B cell (primary cell): ENCODE data around the gene FZR1. TPM values are rescaled to one million over a fixed set of nuclear protein-coding genes. Genes with fewer than 3 reads are reported as not detected.

ENCODE experiments used
- ATAC-seq: fragments of 200-7000 bp; cut with Tn5 transposase; one replicate; pipeline ENCODE4 v1.10.0; 2021; ENCODE audit warnings: low read depth, mild to moderate bottlenecking, moderate number of reproducible peaks, moderate library complexity
- CTCF ChIA-PET: fragments of 350-600 bp; sonication (Branson Sonifier 250); formaldehyde crosslinking; loops from one replicate; lab custom pipeline; 2021; ENCODE audit warnings: antibody characterized with exemption, inconsistent platforms; lab: Charles Lee
- POLR2A ChIA-PET: fragments of 350-600 bp; sonication (Branson Sonifier 250); formaldehyde crosslinking; loops from one replicate; lab custom pipeline; 2021; ENCODE audit warnings: antibody characterized with exemption; lab: Charles Lee
- DNase-seq: peaks from one replicate; pipeline ENCODE4 v3.0.0; 2013
- H2AFZ ChIP-seq: 2 replicates; pipeline ENCODE4 v1.6.1; 2012; ENCODE audit warnings: mild to moderate bottlenecking, low read depth, low read length; ENCODE audit not compliant: insufficient read depth, poor library complexity, severe bottlenecking
- H3K27ac ChIP-seq, 2 donors: 1 replicate in 1 of 2; 2 replicates in 1 of 2; pipeline ENCODE4 v1.5.1; 2012 to 2013; ENCODE audit warnings: low read length in 2 of 2, mild to moderate bottlenecking in 2 of 2, moderate library complexity in 1 of 2
- H3K27me3 ChIP-seq, 4 experiments: fragments of 200-600 bp in 1 of 4; sonication (generic) in 1 of 4; replicated peaks in 1 of 4; 1 replicate in 2 of 4; 2 replicates in 2 of 4; pipeline versions ENCODE4 v1.6.1 to v1.7.0; 2013 to 2016; ENCODE audit warnings: low read length in 3 of 4, mild to moderate bottlenecking in 2 of 4, mixed read lengths in 1 of 4, moderate library complexity in 1 of 4; ENCODE audit not compliant: insufficient read depth in 4 of 4, control insufficient read depth in 3 of 4; ENCODE audit errors: control extremely low read depth in 1 of 4
- H3K36me3 ChIP-seq, 2 experiments: replicated peaks in 1 of 2; 1 replicate in 1 of 2; 2 replicates in 1 of 2; pipeline versions ENCODE4 v1.6.1 to v1.7.1; 2013; ENCODE audit warnings: low read length in 1 of 2; ENCODE audit not compliant: insufficient read depth in 2 of 2, control insufficient read depth in 1 of 2; ENCODE audit errors: control extremely low read depth in 1 of 2, extremely low read depth in 1 of 2
- H3K4me1 ChIP-seq, 2 donors: fragments of 200-600 bp in 1 of 2; sonication (generic) in 1 of 2; 1 replicate in 1 of 2; 2 replicates in 1 of 2; pipeline versions ENCODE4 v1.5.1 to v1.6.1; 2013 to 2017; ENCODE audit warnings: low read length in 2 of 2; ENCODE audit not compliant: control insufficient read depth in 2 of 2, insufficient read depth in 2 of 2
- H3K4me2 ChIP-seq: replicated peaks from 2 replicates; pipeline ENCODE3; 2012; ENCODE audit warnings: mild to moderate bottlenecking, low read depth, low read length; ENCODE audit not compliant: poor library complexity, severe bottlenecking
- H3K4me3 ChIP-seq, 5 experiments: fragments of 200-600 bp in 1 of 5; sonication (generic) in 1 of 5; 1 replicate in 3 of 5; 2 replicates in 2 of 5; pipeline versions ENCODE4 v1.5.1 to v1.7.0; 2011 to 2016; ENCODE audit warnings: low read length in 4 of 5, mild to moderate bottlenecking in 4 of 5, low read depth in 2 of 5, control low read depth in 1 of 5, moderate library complexity in 1 of 5; ENCODE audit not compliant: insufficient read depth in 1 of 5; ENCODE audit errors: control extremely low read depth in 1 of 5, extremely low read depth in 1 of 5
- H3K79me2 ChIP-seq: fragments of 200-600 bp; sonication (generic); one replicate; pipeline ENCODE4 v1.6.0; 2016; ENCODE audit warnings: low read length; ENCODE audit not compliant: control insufficient read depth, insufficient read depth
- H3K9ac ChIP-seq: fragments of 200-600 bp; sonication (generic); 2 replicates; pipeline ENCODE4 v1.6.1; 2017; ENCODE audit warnings: mild to moderate bottlenecking, low read length, moderate library complexity
- H3K9me3 ChIP-seq, 3 donors: one replicate each; pipeline versions ENCODE4 v1.6.1 to v1.7.1; 2013; ENCODE audit warnings: low read length in 2 of 3; ENCODE audit not compliant: control insufficient read depth in 2 of 3, insufficient read depth in 1 of 3; ENCODE audit errors: control extremely low read depth in 1 of 3
- H4K20me1 ChIP-seq: 2 replicates; pipeline ENCODE4 v1.6.0; 2012; ENCODE audit warnings: mild to moderate bottlenecking, low read length; ENCODE audit not compliant: insufficient read depth, control insufficient read depth, poor library complexity, severe bottlenecking
- H3K27ac Mint-ChIP-seq: one replicate; pipeline ENCODE4 v1.8.0; 2021; ENCODE audit warnings: mixed read lengths
- H3K27me3 Mint-ChIP-seq: one replicate; pipeline ENCODE4 v1.8.0; 2021; ENCODE audit warnings: mixed read lengths
- H3K4me1 Mint-ChIP-seq: one replicate; pipeline ENCODE4 v1.8.0; 2021; ENCODE audit warnings: mixed read lengths
- H3K4me3 Mint-ChIP-seq: one replicate; pipeline ENCODE4 v1.8.0; 2021; ENCODE audit warnings: mixed read lengths
- H3K9me3 Mint-ChIP-seq: one replicate; pipeline ENCODE4 v1.8.0; 2022; ENCODE audit warnings: mixed read lengths; ENCODE audit not compliant: insufficient read depth
- EZH2 ChIP-seq: IDR thresholded peaks from 2 replicates; pipeline ENCODE4 v1.6.1; 2012; ENCODE audit warnings: borderline replicate concordance, low read depth, mild to moderate bottlenecking, moderate library complexity, low read length; ENCODE audit not compliant: insufficient read depth, poor library complexity, severe bottlenecking
- WGBS: methylation state at CpG from one replicate; pipeline ENCODE4 v1.1.5; 2013; ENCODE audit warnings: missing lambda C conversion rate; ENCODE audit not compliant: insufficient coverage; 5-methylcytosine and 5-hydroxymethylcytosine counted together
- intact Hi-C: fragments of 100-400 bp; cut with micrococcal nuclease; formaldehyde crosslinking; loops from one replicate; pipeline ENCODE4 v1.10.0; 2022
- polyA plus RNA-seq: library from polyadenylated mRNA; depleted of rRNA; stranded (reverse); fragments of >200 nt; gene quantifications from 2 replicates; pipeline ENCODE4 v1.2.3, GENCODE V29; 2012
- total RNA-seq, 2 donors: library from RNA; stranded (reverse); fragments of 120-200 nt in 1 of 2; gene quantifications; 1 replicate in 1 of 2; 2 replicates in 1 of 2; pipeline versions ENCODE4 v1.2.3 to v1.2.4, GENCODE V29; 2013 to 2022
- TF ChIP-seq, protein P1 (sequence below): fragments of 200-600 bp; IDR thresholded peaks from one replicate; pipeline ENCODE4 v1.8.0; 2022; ENCODE audit warnings: antibody characterized with exemption, mild to moderate bottlenecking

Gene FZR1
- total and polyA plus RNA-seq, 2 donors (not counting 1 experiment from before 2014, with no cell fraction given), result 83.5 to 96.1 TPM

DNA sequence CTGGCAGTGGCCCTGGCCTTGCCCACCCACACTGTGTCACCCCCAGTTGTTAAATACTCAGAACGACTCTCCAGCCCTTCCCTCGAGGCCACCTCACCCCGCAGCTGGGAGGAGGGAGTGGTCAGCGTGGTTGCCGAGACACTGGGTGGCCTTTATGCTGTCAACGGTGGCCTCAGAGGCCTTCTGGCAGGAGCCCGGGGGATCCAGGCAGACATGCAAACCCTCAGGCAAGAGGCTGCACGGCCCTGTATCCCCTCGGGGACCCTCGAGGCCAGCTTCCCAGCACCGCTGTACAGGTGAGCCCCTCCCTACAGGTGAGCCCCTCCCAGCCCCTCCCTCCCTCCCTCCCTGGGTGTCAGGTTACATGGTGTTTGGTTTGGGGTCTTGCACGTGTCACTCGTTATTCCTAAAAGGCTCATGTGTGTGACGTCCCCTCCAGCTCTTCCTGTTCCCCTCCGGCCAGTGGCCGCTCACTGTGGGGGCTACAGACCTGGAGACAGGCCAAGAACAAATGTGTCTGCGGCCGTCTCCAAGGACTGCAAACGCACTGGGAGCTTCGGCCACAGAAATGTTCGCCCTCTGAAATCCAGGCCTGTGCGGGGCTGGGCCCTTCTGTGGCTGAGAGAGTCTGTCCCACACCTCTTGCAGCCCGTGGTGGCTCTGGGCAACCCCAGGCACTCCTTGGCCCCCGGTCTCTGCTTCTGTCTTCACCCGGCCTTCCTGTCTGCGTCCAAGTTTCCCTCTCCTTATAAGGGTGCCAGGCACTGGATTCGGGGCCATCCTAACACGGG, 33.0 kb downstream of the FZR1 start, which contains the start of gene TEKTIP1:
Gene TEKTIP1 (plus strand): TSS at position 210 of the 791 bp plus-strand sequence. CDS start 4 bp downstream, at position 214.
- H3K27me3 ChIP-seq, result no peaks in the 10 kb centered on the region
- H3K9me3 ChIP-seq, result peaks cover 0 to 8% (median 0%) of the 10 kb centered on the region in 3 donors
- no peak within 1 kb of the TSS for H3K4me3 ChIP-seq
- Mint-ChIP-seq H3K27me3 (no peaks in the 10 kb centered on the region), H3K4me3 (no peak within 1 kb of the TSS), H3K4me1 (no peaks in the 10 kb centered on the region), H3K9me3 (no peaks in the 10 kb centered on the region), H3K27ac (no peak within 1 kb of the TSS)
- TF ChIP-seq EZH2, result no peak
- TF ChIP-seq, protein P1, sequence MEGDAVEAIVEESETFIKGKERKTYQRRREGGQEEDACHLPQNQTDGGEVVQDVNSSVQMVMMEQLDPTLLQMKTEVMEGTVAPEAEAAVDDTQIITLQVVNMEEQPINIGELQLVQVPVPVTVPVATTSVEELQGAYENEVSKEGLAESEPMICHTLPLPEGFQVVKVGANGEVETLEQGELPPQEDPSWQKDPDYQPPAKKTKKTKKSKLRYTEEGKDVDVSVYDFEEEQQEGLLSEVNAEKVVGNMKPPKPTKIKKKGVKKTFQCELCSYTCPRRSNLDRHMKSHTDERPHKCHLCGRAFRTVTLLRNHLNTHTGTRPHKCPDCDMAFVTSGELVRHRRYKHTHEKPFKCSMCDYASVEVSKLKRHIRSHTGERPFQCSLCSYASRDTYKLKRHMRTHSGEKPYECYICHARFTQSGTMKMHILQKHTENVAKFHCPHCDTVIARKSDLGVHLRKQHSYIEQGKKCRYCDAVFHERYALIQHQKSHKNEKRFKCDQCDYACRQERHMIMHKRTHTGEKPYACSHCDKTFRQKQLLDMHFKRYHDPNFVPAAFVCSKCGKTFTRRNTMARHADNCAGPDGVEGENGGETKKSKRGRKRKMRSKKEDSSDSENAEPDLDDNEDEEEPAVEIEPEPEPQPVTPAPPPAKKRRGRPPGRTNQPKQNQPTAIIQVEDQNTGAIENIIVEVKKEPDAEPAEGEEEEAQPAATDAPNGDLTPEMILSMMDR, result no peak
- ChIA-PET CTCF (interaction anchor here (1.5 kb wide), 1 partner anchor 12 kb away, joined by 4 read pairs; no protein-coding TSS in a partner anchor), POLR2A (no interaction called here)
- H3K79me2 ChIP-seq, result no peaks in the 10 kb centered on the region
- intact Hi-C loops, result no loop called here
- 88% methylated on average over 25 of the region's 28 CpGs for WGBS
- no peak for DNase-seq
- no peaks in the 10 kb centered on the region for H3K4me1 ChIP-seq
- no peak within 1 kb of the TSS for H3K9ac ChIP-seq
- H2AFZ ChIP-seq, result no peak within 1 kb of the TSS
- H3K27ac ChIP-seq, result no peak within 1 kb of the TSS
- H3K36me3 ChIP-seq, result peaks cover 0 to 17% of the 10 kb centered on the region in 2 experiments
- ATAC-seq, result no peak
- no peak within 1 kb of the TSS for H3K4me2 ChIP-seq
- H4K20me1 ChIP-seq, result peaks cover 19% of the 10 kb centered on the region

DNA sequence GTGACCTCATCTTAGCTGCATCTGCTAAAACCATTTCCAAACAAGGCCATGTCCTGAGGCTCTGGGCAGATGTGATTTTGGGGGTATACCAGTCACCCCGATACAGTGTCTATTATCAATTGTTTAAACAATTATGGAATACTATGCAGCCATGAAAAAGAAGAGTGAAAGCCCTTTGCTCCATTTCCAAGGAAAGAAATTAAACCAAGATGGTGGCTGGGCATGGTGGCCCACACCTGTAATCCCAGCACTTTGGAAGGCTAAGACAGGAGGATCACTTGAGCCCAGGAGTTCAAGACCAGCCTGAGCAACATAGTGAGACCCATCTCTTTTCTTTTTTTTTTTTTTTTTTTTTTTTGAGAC, 33.6 kb downstream of the FZR1 start:
- Histone ChIP-seq H3K27me3 (no peaks in the 10 kb centered on the region), H3K4me3 (no peak overlapping the region), H4K20me1 (peaks cover 25% of the 10 kb centered on the region), H3K79me2 (peaks cover under 1% of the 10 kb centered on the region), H3K9ac (no peak overlapping the region), H3K4me1 (no peaks in the 10 kb centered on the region), H2AFZ (no peak overlapping the region), H3K9me3 (peaks cover 0 to 8% (median 0%) of the 10 kb centered on the region in 3 donors), H3K4me2 (no peak overlapping the region), H3K27ac (no peak overlapping the region), H3K36me3 (peaks cover 0 to 16% of the 10 kb centered on the region in 2 experiments)
- no peak overlapping the region for H3K4me3 Mint-ChIP-seq
- no peaks in the 10 kb centered on the region for H3K9me3 Mint-ChIP-seq
- no peak overlapping the region for H3K27ac Mint-ChIP-seq
- ATAC-seq (no peak), DNase-seq (no peak)
- no peaks in the 10 kb centered on the region for H3K27me3 Mint-ChIP-seq
- CTCF ChIA-PET, result interaction anchor here (1.5 kb wide), 1 partner anchor 13 kb away, joined by 4 read pairs; no protein-coding TSS in a partner anchor
- intact Hi-C loops, result no loop called here
- TF ChIP-seq, protein P1, result no peak
- TF ChIP-seq EZH2, result no peak
- no CpG with 5 or more reads among the region's 1 CpG for WGBS
- POLR2A ChIA-PET, result no interaction called here
- H3K4me1 Mint-ChIP-seq, result no peaks in the 10 kb centered on the region
